BE2C (cell line): ENCODE data around the gene RINT1.
"Not testable (repeated sequence)": the region's sequence is repeated elsewhere in the genome, so short reads cannot be mapped to it uniquely, and the experiment has no call there.

Experiments used
- DNase-seq: peaks from one replicate; pipeline ENCODE4 v3.0.0-alpha.2; 2020
- H3K27me3 ChIP-seq: fragments of 250-450 bp; sonication (Bioruptor Pico); 2 replicates; pipeline ENCODE4 v1.5.1; 2020; ENCODE audit warnings: mild to moderate bottlenecking
- H3K36me3 ChIP-seq: fragments of 250-450 bp; sonication (Bioruptor Pico); 2 replicates; pipeline ENCODE4 v1.5.1; 2020; ENCODE audit warnings: mild to moderate bottlenecking
- H3K4me1 ChIP-seq: fragments of 250-450 bp; sonication (Bioruptor Pico); 2 replicates; pipeline ENCODE4 v1.5.1; 2020
- H3K4me3 ChIP-seq: 2 replicates; pipeline ENCODE4 v1.5.1; 2011; ENCODE audit warnings: low read depth, low read length
- H3K9me3 ChIP-seq: fragments of 250-450 bp; sonication (Bioruptor Pico); 2 replicates; pipeline ENCODE4 v1.5.1; 2020
- TF ChIP-seq, protein P1 (sequence below): IDR thresholded peaks from 2 replicates; pipeline ENCODE4 v1.5.1; 2012; ENCODE audit warnings: mild to moderate bottlenecking, low read depth, low read length

Gene RINT1

DNA sequence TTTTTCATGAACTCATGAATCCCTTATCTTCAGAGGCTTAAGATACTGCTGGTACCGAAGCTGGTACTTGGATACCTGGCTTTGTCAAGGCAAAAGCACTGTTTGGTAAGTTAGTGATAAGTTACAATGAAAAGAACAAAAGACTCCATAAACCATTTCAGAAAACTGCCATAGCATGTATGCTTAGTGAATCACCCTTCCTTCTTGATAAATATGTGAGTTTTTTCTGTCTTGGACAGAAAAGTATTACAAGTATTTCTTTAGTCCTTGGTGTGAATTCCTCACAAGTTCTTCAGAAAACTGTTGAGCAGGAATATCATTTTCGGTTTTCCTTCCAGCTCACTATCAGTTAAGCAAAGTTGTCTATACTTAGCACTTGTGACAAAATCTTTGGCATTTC, 35.5 kb upstream of the RINT1 start:
- Histone ChIP-seq H3K4me3 (no peak overlapping the region), H3K4me1 (no peaks in the 10 kb centered on the region), H3K9me3 (no peaks in the 10 kb centered on the region), H3K27me3 (no peaks in the 10 kb centered on the region), H3K36me3 (peaks cover 65% of the 10 kb centered on the region)
- TF ChIP-seq, protein P1, sequence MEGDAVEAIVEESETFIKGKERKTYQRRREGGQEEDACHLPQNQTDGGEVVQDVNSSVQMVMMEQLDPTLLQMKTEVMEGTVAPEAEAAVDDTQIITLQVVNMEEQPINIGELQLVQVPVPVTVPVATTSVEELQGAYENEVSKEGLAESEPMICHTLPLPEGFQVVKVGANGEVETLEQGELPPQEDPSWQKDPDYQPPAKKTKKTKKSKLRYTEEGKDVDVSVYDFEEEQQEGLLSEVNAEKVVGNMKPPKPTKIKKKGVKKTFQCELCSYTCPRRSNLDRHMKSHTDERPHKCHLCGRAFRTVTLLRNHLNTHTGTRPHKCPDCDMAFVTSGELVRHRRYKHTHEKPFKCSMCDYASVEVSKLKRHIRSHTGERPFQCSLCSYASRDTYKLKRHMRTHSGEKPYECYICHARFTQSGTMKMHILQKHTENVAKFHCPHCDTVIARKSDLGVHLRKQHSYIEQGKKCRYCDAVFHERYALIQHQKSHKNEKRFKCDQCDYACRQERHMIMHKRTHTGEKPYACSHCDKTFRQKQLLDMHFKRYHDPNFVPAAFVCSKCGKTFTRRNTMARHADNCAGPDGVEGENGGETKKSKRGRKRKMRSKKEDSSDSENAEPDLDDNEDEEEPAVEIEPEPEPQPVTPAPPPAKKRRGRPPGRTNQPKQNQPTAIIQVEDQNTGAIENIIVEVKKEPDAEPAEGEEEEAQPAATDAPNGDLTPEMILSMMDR, result no peak
- DNase-seq, result no peak

DNA sequence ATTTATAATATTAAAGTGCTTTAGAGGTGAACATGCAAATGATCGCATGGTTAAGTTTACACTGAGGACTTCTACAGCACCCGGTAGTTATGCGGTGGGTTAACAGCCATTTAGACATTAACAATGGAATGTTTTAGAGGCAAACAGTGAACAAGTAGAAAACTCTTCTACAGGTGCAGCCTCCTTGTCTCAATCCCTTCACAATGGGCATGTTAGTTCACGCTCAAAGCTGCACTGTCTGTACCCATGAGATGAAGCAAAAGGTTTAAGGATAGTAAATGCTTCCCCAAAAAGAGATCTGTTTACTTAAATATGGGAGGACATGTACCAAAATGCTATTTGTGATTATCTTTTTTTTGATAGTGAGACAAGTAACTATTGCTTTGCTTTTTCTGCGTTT, 35.0 kb upstream of the RINT1 start:
- TF ChIP-seq, protein P1, result no peak
- Histone ChIP-seq H3K27me3 (no peaks in the 10 kb centered on the region), H3K9me3 (no peaks in the 10 kb centered on the region), H3K4me1 (no peaks in the 10 kb centered on the region), H3K36me3 (peaks cover 65% of the 10 kb centered on the region), H3K4me3 (no peak overlapping the region)
- DNase-seq, result no peak

DNA sequence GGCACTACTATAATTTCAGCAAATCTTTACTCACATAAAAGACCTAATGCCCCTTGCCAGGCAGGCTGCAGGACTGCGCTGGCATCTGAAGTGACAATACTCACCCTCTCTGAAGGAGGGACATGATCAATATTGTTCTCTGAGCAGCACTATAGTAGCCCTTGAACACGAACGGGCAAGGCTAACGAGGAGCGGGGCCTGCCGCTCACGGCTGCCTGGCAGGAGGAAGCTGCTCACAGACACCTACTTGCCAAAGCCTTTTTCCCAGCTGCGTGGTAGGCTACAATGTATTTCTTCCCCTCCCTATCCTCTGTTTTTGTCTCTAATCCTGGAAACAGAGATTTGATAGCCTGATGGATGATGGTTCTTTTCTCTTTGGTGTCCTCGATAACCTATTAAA, 29.8 kb upstream of the RINT1 start:
- TF ChIP-seq, protein P1, result no peak
- Histone ChIP-seq H3K4me3 (no peak overlapping the region), H3K36me3 (peaks cover 94% of the 10 kb centered on the region), H3K4me1 (no peaks in the 10 kb centered on the region), H3K27me3 (no peaks in the 10 kb centered on the region), H3K9me3 (no peaks in the 10 kb centered on the region)
- no peak for DNase-seq

DNA sequence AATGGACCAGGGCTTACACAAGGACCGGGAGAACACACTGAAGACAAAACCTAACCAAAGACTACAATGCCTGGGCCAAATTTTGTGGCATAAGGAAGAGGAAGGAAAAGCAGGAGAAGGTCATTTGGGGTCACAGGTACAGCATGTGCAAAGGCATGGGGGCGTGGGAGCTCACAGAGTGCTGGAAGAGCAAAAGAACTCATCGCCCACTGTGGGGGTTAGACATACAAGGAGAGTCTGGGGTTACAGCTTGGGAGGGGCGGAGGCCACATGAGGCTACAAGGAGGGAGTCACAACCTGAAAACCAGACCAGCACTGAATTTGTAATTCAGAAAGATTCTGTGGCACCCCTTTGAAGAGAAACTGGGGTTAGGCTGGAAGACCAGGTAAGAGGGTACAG, 19.6 kb upstream of the RINT1 start:
- no peaks in the 10 kb centered on the region for H3K4me1 ChIP-seq
- no peaks in the 10 kb centered on the region for H3K27me3 ChIP-seq
- H3K4me3 ChIP-seq, result no peak overlapping the region
- DNase-seq, result no peak
- TF ChIP-seq, protein P1, result no peak
- no peaks in the 10 kb centered on the region for H3K9me3 ChIP-seq
- H3K36me3 ChIP-seq, result peaks cover 49% of the 10 kb centered on the region

DNA sequence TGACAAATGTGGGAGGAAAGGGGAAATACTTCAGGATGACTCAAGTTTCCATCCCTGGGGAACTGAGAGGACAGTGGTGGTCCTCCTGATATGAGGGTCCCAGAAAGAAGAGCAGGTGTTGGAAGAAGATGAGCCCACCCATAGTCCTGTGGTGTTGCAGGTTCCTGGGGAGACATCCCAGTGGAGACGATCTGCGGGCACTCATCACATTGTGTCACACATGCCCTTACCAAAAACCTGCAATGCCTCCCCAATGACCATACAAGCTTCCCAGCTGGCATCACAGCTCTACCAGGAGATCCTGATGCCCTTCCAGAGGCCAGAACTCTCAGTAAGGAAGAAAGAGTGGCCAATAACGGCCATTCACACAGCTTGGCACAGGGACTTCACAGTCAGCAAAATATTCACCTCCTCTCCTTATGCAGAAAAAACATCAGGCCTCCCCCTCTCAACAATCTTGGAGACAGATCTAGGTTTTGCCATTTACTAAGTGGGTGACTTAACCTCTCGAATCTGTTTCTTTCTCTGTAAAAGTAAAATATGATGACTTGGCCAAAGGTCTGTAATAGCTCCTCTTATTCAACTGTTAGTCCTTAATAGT, 19.0 kb upstream of the RINT1 start:
- no peaks in the 10 kb centered on the region for H3K9me3 ChIP-seq
- H3K36me3 ChIP-seq, result peaks cover 49% of the 10 kb centered on the region
- no peaks in the 10 kb centered on the region for H3K4me1 ChIP-seq
- no peaks in the 10 kb centered on the region for H3K27me3 ChIP-seq
- DNase-seq, result no peak
- TF ChIP-seq, protein P1, result no peak
- no peak overlapping the region for H3K4me3 ChIP-seq

DNA sequence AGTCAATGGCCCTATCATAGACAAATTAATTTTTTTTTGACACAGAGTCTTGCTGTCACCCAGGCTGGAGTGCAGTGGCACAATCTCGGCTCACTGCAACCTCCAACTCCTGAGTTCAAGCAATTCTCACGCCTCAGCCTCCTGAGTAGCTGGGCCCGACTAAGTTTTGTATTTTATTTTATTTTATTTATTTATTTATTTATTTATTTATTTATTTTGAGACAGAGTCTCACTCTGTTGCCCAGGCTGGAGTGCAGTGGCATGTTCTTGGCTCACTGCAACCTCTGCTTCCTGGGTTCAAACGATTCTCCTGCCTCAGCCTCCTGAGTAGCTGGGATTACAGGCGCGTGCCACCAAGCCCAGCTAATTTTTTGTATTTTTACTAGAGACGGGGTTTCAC, 16.4 kb upstream of the RINT1 start:
- not testable (repeated sequence) for H3K4me1 ChIP-seq, H3K4me3 ChIP-seq, H3K27me3 ChIP-seq, H3K9me3 ChIP-seq, DNase-seq
- peaks cover 56% of the 10 kb centered on the region for H3K36me3 ChIP-seq

DNA sequence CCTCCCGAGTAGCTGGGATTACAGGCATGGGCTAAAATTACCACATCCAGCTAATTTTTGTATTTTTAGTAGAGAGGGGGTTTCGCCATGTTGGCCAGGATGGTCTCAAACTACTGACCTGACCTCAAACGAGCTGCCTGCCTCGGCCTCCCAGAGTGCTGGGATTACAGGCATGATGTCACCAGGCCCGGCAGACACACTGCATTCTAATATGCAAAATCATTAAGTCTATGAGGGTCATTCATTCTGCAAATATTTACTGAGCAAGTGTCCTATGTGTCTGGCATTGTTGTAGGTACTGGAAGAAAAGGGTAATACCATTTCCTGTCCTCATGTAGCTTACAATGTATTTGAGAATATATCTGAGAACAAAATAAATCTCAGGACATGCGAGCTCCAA, 12.6 kb upstream of the RINT1 start:
- Histone ChIP-seq H3K36me3 (peaks cover 47% of the 10 kb centered on the region), H3K4me3 (no peak overlapping the region), H3K9me3 (no peaks in the 10 kb centered on the region), H3K27me3 (no peaks in the 10 kb centered on the region), H3K4me1 (no peaks in the 10 kb centered on the region; the same call in 1 of the 2 replicates)
- TF ChIP-seq, protein P1, result no peak
- no peak for DNase-seq

DNA sequence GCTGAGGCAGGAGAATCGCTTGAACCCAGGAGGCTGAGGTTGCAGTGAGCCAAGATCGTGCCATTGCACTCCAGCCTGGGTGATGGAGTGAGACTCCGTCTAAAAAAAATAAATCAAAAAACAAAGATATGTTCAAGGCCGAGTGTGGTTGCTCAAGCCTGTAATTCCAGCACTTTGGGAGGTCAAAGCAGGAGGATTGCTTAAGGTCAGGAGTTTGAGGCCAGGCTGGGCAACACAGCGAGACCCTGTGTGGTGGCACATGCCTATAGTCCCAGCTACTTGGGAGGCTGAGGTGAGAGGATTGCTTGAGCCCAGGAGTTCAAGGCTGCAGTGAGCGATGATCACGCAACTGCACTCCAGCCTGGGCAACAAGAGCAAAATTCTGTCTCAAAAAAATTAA, 11.4 kb upstream of the RINT1 start:
- Histone ChIP-seq H3K4me3 (peak overlapping the region; percentile 79), H3K36me3 (peaks cover 45% of the 10 kb centered on the region)
- H3K4me1 ChIP-seq, DNase-seq, H3K9me3 ChIP-seq, H3K27me3 ChIP-seq: not testable (repeated sequence)
